Kidney (tissue), 14 donors: ENCODE results near the gene DIDO1. TPM values are rescaled to one million over a fixed set of nuclear protein-coding genes. Genes with fewer than 3 reads are reported as not detected.

ENCODE experiments used
- DNase-seq, 5 donors: peaks; one replicate each; pipeline ENCODE4 v3.0.0-alpha.2; 2013 to 2020
- FAIRE-seq: peaks from 2 replicates; lab custom pipeline; 2012; peaks lifted over from hg19 to GRCh38; lab: Jason Lieb, UNC
- H3K27ac ChIP-seq, 2 donors: one replicate each; pipeline ENCODE4 v1.7.0; 2013; ENCODE audit warnings: low read depth in 2 of 2, low read length in 2 of 2, inconsistent platforms in 1 of 2
- H3K27me3 ChIP-seq: one replicate; pipeline ENCODE4 v1.7.1; 2013; ENCODE audit warnings: low read length, inconsistent platforms; ENCODE audit not compliant: control insufficient read depth, insufficient read depth
- H3K36me3 ChIP-seq, 3 donors: one replicate each; pipeline versions ENCODE4 v1.7.0 to v1.7.1; 2013; ENCODE audit warnings: low read length in 3 of 3, control low read depth in 1 of 3, inconsistent platforms in 1 of 3; ENCODE audit not compliant: insufficient read depth in 3 of 3, control insufficient read depth in 2 of 3
- H3K4me1 ChIP-seq, 3 donors: one replicate each; pipeline versions ENCODE4 v1.7.0 to v1.7.1; 2013; ENCODE audit warnings: low read length in 3 of 3, inconsistent platforms in 1 of 3, low read depth in 1 of 3; ENCODE audit not compliant: control insufficient read depth in 2 of 3, insufficient read depth in 2 of 3
- H3K4me3 ChIP-seq, 3 donors: one replicate each; pipeline versions ENCODE4 v1.7.0 to v1.8.1; 2013; ENCODE audit warnings: low read length in 3 of 3, control low read depth in 1 of 3, inconsistent platforms in 1 of 3
- H3K9ac ChIP-seq, 3 donors: one replicate each; pipeline versions ENCODE4 v1.7.0 to v1.7.1; 2013; ENCODE audit warnings: low read length in 3 of 3, control low read depth in 1 of 3, inconsistent platforms in 1 of 3
- H3K9me3 ChIP-seq, 3 donors: one replicate each; pipeline versions ENCODE4 v1.7.0 to v1.7.1; 2013; ENCODE audit warnings: low read length in 3 of 3, control low read depth in 1 of 3, inconsistent platforms in 1 of 3; ENCODE audit not compliant: control insufficient read depth in 2 of 3, insufficient read depth in 1 of 3
- intact Hi-C: fragments of 100-400 bp; cut with DNase I; formaldehyde crosslinking; loops from one replicate; pipeline ENCODE4 v1.11.1; 2022
- polyA plus RNA-seq: library from polyadenylated mRNA; stranded (reverse); fragments of 350-450 nt; fragmentation: Illumina TruSeq; extraction: RNeasy Lipid Tissue Mini Kit (QIAGEN cat#74804); gene quantifications from one replicate; pipeline ENCODE4 v1.2.3, GENCODE V29; 2014; ENCODE audit warnings: low read depth, low replicate concordance; ENCODE audit not compliant: insufficient read depth
- total RNA-seq: library from RNA; stranded (reverse); fragmentation: NEBNext Ultra II Directional; extraction: Animal tissue kit (Norgen Biotek cat#: 25700); gene quantifications from one replicate; pipeline ENCODE4 v1.2.1, GENCODE V29; 2021
- TF ChIP-seq, protein P1 (sequence below): IDR thresholded peaks from 3 replicates; pipeline ENCODE4 v1.5.1; 2012; ENCODE audit warnings: mild to moderate bottlenecking, moderate library complexity, borderline replicate concordance; ENCODE audit not compliant: insufficient read depth; ENCODE audit errors: extremely low read depth
- donor health status: control.
- donor health status: control.
- donor health status: control.
- donor health status: control.
- donor health status: control.
- donor health status: DM: yes; HTN: yes; CAD: no.
- donor health status: Normal renal cell carcinoma (clear cell type).

Gene DIDO1
- total and polyA plus RNA-seq, 2 donors from 2014 or later, result 23.0 to 67.9 TPM

DNA sequence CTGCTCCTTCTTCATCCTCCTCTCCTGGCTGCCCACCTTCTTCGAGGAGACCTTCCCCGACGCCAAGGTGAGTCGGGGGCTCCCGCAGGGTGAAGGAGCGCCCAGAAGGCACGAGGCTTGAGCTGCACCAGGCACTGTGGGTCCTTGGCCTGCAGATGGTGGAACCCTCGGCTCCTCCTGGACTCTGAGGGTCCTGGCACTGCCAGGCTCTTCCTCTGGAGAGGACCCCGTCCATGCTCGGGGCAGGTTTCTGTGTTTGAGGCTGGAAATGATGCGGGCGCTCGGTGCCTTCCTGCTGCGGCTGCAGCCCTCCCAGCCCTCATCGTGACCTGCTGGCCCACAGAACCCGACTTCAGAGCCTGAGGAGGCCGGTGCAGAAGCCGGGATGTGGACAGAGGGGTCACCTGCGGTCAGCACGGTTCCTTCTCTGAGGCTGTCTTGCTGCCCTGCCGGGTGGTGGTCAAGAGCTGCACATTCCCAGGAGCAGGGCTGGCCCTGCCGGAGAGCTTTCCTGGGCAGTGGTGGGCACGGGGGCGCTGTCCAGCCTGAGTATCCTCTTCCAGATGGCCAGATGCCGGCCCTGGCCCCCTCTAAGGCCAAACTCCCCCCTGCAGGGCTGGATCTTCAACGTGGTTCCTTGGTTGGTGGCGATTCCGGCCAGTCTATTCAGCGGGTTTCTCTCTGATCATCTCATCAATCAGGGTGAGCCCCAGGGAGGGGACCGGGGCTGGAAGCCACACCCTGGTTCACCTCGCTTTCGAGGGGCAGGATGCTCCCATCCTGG is 37.5 kb upstream of the DIDO1 start:
- H3K9ac ChIP-seq, result no peak overlapping the region
- H3K9me3 ChIP-seq, result no peaks in the 10 kb centered on the region
- FAIRE-seq (no peak), DNase-seq (no peak)
- intact Hi-C loops, result no loop called here
- TF ChIP-seq, protein P1, sequence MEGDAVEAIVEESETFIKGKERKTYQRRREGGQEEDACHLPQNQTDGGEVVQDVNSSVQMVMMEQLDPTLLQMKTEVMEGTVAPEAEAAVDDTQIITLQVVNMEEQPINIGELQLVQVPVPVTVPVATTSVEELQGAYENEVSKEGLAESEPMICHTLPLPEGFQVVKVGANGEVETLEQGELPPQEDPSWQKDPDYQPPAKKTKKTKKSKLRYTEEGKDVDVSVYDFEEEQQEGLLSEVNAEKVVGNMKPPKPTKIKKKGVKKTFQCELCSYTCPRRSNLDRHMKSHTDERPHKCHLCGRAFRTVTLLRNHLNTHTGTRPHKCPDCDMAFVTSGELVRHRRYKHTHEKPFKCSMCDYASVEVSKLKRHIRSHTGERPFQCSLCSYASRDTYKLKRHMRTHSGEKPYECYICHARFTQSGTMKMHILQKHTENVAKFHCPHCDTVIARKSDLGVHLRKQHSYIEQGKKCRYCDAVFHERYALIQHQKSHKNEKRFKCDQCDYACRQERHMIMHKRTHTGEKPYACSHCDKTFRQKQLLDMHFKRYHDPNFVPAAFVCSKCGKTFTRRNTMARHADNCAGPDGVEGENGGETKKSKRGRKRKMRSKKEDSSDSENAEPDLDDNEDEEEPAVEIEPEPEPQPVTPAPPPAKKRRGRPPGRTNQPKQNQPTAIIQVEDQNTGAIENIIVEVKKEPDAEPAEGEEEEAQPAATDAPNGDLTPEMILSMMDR, result no peak
- no peaks in the 10 kb centered on the region for H3K4me1 ChIP-seq
- H3K4me3 ChIP-seq, result no peak overlapping the region
- no peaks in the 10 kb centered on the region for H3K27me3 ChIP-seq
- H3K27ac ChIP-seq, result no peak overlapping the region
- H3K36me3 ChIP-seq, result no peaks in the 10 kb centered on the region

DNA sequence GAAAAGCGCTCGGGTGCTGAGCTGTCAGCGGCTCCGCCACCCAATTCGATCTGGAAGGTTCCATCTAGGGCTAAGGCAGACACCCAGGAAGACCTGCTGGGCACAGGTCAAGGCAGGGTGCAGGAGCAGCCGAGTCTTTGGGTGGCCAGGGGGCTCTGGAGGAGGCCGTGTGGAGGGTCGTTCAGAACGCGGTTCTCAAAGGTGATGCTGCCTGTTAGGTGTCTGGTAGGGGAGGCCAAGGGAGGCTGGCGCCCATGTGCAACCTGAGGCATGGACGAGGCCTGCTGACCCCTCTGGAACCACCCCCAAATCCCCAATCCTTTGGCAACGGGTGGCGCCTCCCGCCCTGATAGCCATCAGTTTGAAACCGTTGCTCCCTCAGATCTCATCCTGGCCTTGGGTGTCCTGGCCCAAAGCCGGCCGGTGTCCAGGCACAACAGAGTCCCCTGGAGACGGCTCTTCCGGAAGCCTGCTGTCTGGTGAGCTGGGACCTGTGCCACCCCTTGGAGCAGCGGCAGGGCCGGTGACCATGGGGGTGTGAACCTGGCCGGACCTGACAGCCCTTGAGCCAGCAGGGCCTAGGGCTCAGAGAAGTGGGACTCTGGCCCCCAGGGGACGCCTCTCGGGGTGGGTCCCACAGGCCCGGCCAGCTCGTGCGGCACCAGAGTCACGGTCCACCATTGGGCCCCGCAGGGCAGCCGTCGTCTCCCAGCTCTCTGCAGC is 36.7 kb upstream of the DIDO1 start:
- no peaks in the 10 kb centered on the region for H3K36me3 ChIP-seq
- no peak overlapping the region for H3K27ac ChIP-seq
- TF ChIP-seq, protein P1, result no peak
- FAIRE-seq, result no peak
- intact Hi-C loops, result no loop called here
- no peak overlapping the region for H3K4me3 ChIP-seq
- H3K27me3 ChIP-seq, result no peaks in the 10 kb centered on the region
- H3K9ac ChIP-seq, result no peak overlapping the region
- H3K4me1 ChIP-seq, result no peaks in the 10 kb centered on the region
- DNase-seq, result no peak
- no peaks in the 10 kb centered on the region for H3K9me3 ChIP-seq

DNA sequence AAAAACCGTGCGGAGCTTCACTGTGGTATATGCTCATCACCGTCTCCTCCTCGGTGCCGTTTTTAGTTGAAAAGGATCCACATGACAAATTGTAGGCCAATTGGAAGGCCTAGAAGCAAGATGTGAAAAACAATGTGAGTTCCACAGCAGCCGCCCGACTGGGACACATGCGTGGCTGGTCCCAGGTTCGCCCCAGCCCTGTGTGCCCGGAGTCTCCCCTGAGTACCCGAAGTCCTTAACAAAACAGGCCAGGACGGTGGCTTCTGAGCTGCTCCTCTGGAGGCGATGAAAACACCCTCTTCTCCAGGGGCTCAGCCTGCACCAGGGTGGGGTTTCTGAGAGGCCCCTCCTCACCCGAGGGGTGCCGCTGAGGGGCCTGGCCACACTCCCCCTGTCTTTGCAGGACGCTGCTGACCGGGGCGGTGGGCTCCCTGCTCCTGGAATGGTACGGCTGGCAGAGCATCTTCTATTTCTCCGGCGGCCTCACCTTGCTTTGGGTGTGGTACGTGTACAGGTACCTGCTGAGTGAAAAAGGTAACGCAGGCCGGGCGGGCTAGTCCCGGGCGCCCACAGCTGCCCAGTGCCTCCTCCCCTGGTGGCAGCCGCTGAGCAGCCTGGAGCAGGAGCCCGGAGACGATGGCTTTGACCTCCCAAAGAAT is 36.0 kb upstream of the DIDO1 start:
- TF ChIP-seq, protein P1, result no peak
- no peaks in the 10 kb centered on the region for H3K36me3 ChIP-seq
- no peaks in the 10 kb centered on the region for H3K9me3 ChIP-seq
- H3K27ac ChIP-seq, result no peak overlapping the region
- H3K27me3 ChIP-seq, result no peaks in the 10 kb centered on the region
- H3K4me3 ChIP-seq, result no peak overlapping the region
- no peaks in the 10 kb centered on the region for H3K4me1 ChIP-seq
- DNase-seq, result no peak
- H3K9ac ChIP-seq, result no peak overlapping the region
- intact Hi-C loops, result no loop called here
- FAIRE-seq, result no peak
